HG02623 (cell line): ENCODE measurements around the gene VEPH1.

Source experiments
- ATAC-seq: cut with Tn5 transposase; IDR thresholded peaks from one replicate; pipeline ENCODE4 v1.9.1; 2021; ENCODE audit warnings: moderate library complexity; ENCODE audit not compliant: unreplicated experiment

The VEPH1 gene

GRCh38 chr3:157526036-157526435 lies 22.8 kb upstream of the VEPH1 start:
- ATAC-seq, result no peak

GRCh38 chr3:157523814-157524213 lies 20.6 kb upstream of the VEPH1 start:
- ATAC-seq, result no peak

- no peak for ATAC-seq
These were observed 19.4 kb upstream of the VEPH1 start for GRCh38 chr3:157522648-157523047.

- ATAC-seq, result no peak
These were observed 17.4 kb upstream of the VEPH1 start for GRCh38 chr3:157520485-157521150.

GRCh38 chr3:157518881-157519280 lies 15.7 kb upstream of the VEPH1 start:
- ATAC-seq, result no peak

- no peak for ATAC-seq
These were observed 13.7 kb upstream of the VEPH1 start for GRCh38 chr3:157516928-157517327.

- ATAC-seq, result no peak
These were observed 12.2 kb upstream of the VEPH1 start for GRCh38 chr3:157515398-157515797.

GRCh38 chr3:157514371-157514895 lies 11.2 kb upstream of the VEPH1 start:
- ATAC-seq, result no peak

GRCh38 chr3:157513585-157513984 lies 10.4 kb upstream of the VEPH1 start:
- ATAC-seq, result no peak

- no peak for ATAC-seq
These were observed 9.3 kb upstream of the VEPH1 start for GRCh38 chr3:157512534-157512933.

GRCh38 chr3:157508461-157508860 lies 5.2 kb upstream of the VEPH1 start:
- no peak for ATAC-seq

- ATAC-seq, result no peak
These were observed 1.4 kb downstream of the VEPH1 start for GRCh38 chr3:157501863-157502262.

GRCh38 chr3:157500232-157500631 lies 3.0 kb downstream of the VEPH1 start:
- no peak for ATAC-seq

- no peak for ATAC-seq
These were observed 3.8 kb downstream of the VEPH1 start for GRCh38 chr3:157499342-157499963.

GRCh38 chr3:157498371-157498770 lies 4.8 kb downstream of the VEPH1 start:
- ATAC-seq, result no peak

GRCh38 chr3:157495846-157496245 lies 7.4 kb downstream of the VEPH1 start:
- ATAC-seq, result no peak

- ATAC-seq, result no peak
These were observed 8.5 kb downstream of the VEPH1 start for GRCh38 chr3:157494581-157495281.

- ATAC-seq, result no peak
These were observed 9.3 kb downstream of the VEPH1 start for GRCh38 chr3:157493627-157494550.

- ATAC-seq, result no peak
These were observed 12.1 kb downstream of the VEPH1 start for GRCh38 chr3:157491136-157491535.

GRCh38 chr3:157488144-157488543 lies 15.1 kb downstream of the VEPH1 start:
- no peak for ATAC-seq

GRCh38 chr3:157487339-157487738 lies 15.9 kb downstream of the VEPH1 start:
- no peak for ATAC-seq
